ENCODE measurements around the gene CEP55.

DNA sequence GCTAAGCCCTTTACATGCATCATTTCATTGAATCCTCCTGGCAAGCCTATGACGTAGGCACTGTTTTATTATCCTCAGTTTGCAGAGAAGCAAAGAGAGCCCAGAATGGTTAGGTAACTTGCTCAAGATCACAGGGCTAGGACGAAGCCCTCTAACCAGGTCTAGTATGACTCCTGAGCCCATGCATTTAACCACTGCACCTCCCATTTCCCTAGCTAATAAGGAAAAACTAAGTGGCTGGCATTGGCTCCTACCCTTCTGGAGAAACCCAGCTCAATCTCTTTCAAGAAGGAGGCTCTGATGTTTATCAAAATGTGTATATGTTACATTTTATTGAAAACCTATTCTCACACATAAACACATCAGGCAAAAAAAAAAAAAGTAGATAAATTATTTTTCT, 34.0 kb upstream of the CEP55 start:
- TF ChIP-seq, protein P1, sequence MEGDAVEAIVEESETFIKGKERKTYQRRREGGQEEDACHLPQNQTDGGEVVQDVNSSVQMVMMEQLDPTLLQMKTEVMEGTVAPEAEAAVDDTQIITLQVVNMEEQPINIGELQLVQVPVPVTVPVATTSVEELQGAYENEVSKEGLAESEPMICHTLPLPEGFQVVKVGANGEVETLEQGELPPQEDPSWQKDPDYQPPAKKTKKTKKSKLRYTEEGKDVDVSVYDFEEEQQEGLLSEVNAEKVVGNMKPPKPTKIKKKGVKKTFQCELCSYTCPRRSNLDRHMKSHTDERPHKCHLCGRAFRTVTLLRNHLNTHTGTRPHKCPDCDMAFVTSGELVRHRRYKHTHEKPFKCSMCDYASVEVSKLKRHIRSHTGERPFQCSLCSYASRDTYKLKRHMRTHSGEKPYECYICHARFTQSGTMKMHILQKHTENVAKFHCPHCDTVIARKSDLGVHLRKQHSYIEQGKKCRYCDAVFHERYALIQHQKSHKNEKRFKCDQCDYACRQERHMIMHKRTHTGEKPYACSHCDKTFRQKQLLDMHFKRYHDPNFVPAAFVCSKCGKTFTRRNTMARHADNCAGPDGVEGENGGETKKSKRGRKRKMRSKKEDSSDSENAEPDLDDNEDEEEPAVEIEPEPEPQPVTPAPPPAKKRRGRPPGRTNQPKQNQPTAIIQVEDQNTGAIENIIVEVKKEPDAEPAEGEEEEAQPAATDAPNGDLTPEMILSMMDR (IDR thresholded peaks at IDR 0.05), result no peak
- TF ChIP-seq POLR2AphosphoS5 (IDR thresholded peaks at IDR 0.05), result no peak
- TF ChIP-seq POLR2A (IDR thresholded peaks at IDR 0.05), result no peak
- no peak for TF ChIP-seq EP300 (IDR thresholded peaks at IDR 0.05; ENCODE audit: low read depth)

Data from transverse colon (tissue), 4 donors.